IPS-18a (cell line): ENCODE data around the gene PLAAT3.
"Not testable (repeated sequence)": the region's sequence is repeated elsewhere in the genome, so short reads cannot be mapped to it uniquely, and the experiment has no call there.

ENCODE experiments used
- H3K27ac ChIP-seq: one replicate; pipeline ENCODE4 v1.5.1; 2013; ENCODE audit warnings: low read length
- H3K27me3 ChIP-seq: one replicate; pipeline ENCODE4 v1.6.1; 2013; ENCODE audit warnings: mild to moderate bottlenecking, low read length; ENCODE audit not compliant: control insufficient read depth, insufficient read depth
- H3K36me3 ChIP-seq: one replicate; pipeline ENCODE4 v1.6.1; 2013; ENCODE audit warnings: low read depth, low read length; ENCODE audit not compliant: control insufficient read depth
- H3K4me1 ChIP-seq: one replicate; pipeline ENCODE4 v1.6.1; 2013; ENCODE audit warnings: low read depth, low read length; ENCODE audit not compliant: control insufficient read depth
- H3K4me3 ChIP-seq: one replicate; pipeline ENCODE4 v1.5.1; 2013; ENCODE audit warnings: low read length
- H3K9ac ChIP-seq: one replicate; pipeline ENCODE4 v1.6.1; 2013; ENCODE audit warnings: mild to moderate bottlenecking, low read length, moderate library complexity
- H3K9me3 ChIP-seq: one replicate; pipeline ENCODE4 v1.6.1; 2013; ENCODE audit warnings: low read depth, low read length; ENCODE audit not compliant: control insufficient read depth

PLAAT3 gene

DNA sequence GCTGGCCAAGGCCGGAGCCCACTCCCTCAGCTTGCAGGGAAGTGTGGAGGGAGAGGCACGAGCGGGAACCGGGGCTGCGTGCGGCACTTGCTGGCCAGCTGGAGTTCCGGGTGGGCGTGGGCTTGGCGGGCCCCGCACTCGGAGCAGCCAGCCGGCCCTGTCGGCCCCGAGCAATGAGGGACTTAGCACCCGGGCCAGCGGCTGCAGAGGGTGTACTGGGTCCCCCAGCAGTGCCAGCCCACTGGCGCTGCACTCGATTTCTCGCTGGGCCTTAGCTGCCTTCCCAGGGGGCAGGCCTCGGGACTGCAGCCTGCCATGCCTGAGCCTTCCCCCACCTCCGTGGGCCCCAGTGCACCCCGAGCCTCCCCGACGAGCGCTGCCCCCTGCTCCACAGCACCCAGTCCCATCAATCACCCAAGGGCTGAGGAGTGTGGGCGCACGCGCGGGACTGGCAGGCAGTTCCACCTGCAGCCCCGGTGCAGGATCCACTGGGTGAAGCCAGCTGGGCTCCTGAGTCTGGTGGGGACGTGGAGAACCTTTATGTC is 64.0 kb downstream of the PLAAT3 start:
- not testable (repeated sequence) for H3K4me1 ChIP-seq, H3K9ac ChIP-seq, H3K27ac ChIP-seq, H3K27me3 ChIP-seq, H3K9me3 ChIP-seq, H3K4me3 ChIP-seq, H3K36me3 ChIP-seq

DNA sequence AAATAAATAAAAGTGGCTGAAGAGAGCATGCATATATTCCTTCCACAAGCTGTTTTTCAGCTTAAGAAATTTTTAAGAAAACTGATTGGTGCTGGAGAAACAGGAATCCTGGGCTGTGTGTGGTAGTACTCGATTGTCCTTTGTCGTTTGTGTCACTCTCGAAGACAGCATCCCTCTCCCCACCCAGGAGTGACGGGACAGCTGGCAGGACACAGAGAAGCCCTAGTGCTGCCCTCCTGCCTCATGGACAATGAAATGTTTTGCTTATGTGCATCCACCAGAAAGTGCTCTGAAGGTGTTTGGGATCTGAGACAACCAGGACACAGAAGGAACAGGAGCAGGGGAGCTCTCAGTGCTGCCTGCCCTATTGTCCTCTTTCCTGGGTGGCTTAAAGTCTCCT is 64.8 kb downstream of the PLAAT3 start:
- Histone ChIP-seq H3K4me3 (no peak overlapping the region), H3K36me3 (no peaks in the 10 kb centered on the region), H3K27ac (no peak overlapping the region), H3K27me3 (no peaks in the 10 kb centered on the region), H3K9ac (no peak overlapping the region), H3K4me1 (no peaks in the 10 kb centered on the region), H3K9me3 (no peaks in the 10 kb centered on the region)

DNA sequence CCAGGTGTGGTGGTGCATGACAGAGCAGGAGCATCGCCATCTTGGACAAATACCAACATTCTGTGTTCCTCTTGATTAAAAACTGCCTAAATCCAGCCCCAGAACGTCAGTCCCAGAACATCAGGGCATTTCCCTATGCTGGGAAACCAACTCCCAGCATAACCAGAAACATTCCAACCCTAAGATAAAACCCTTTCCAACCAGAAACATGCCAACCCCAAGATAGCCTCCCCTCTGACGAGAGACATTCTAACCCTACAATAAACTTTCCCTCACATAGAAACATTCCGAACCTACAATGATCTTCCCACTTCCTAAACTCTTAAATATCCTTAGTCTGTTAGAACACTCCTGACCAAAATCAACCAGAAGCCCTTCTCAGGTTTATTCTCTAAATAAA is 66.1 kb downstream of the PLAAT3 start:
- Histone ChIP-seq H3K4me1 (no peaks in the 10 kb centered on the region), H3K4me3 (no peak overlapping the region), H3K9ac (no peak overlapping the region), H3K27me3 (no peaks in the 10 kb centered on the region), H3K36me3 (no peaks in the 10 kb centered on the region), H3K27ac (no peak overlapping the region), H3K9me3 (no peaks in the 10 kb centered on the region)

DNA sequence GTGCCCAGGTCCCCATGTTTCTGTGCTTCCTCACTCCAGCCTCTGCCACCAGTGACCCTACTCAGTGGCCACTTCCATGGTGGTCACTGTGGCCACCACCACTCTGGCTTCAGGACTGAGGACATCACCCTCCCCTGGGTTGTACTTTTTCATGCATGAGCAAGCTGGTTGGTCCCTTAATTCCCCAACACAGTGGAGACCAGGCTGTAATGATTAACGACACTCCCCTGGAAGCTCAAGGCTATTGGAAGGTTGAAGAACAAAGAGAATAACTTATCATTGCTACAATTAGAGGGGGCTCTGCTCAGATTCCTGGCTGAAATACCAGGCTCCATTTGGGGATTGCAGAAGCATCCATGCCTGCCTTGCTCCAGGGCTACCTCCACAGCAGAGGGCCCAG is 67.2 kb downstream of the PLAAT3 start:
- no peaks in the 10 kb centered on the region for H3K36me3 ChIP-seq
- no peaks in the 10 kb centered on the region for H3K9me3 ChIP-seq
- no peaks in the 10 kb centered on the region for H3K27me3 ChIP-seq
- no peak overlapping the region for H3K27ac ChIP-seq
- no peak overlapping the region for H3K9ac ChIP-seq
- H3K4me1 ChIP-seq: no peaks in the 10 kb centered on the region
- H3K4me3 ChIP-seq: no peak overlapping the region

DNA sequence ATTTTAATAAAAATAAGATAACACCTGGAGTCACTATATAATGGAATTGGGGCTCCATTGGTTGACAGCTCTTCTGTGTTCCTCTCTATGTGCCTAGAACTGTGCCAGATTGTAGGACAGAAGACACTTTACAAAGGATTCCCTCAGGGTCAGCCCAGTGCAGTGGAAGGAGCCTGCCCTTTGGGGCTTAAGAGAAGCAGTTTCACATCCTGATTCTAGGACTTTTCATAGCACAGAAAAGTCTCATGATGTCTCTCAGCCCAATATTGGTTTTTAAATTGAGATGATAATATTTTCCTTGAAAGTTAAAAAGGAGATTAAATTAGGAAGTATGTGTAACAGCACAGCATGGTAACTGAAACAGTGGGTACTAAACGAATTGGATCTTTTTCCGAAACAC is 70.5 kb downstream of the PLAAT3 start:
- no peaks in the 10 kb centered on the region for H3K4me1 ChIP-seq
- no peaks in the 10 kb centered on the region for H3K36me3 ChIP-seq
- no peaks in the 10 kb centered on the region for H3K27me3 ChIP-seq
- no peaks in the 10 kb centered on the region for H3K9me3 ChIP-seq
- no peak overlapping the region for H3K27ac ChIP-seq
- H3K9ac ChIP-seq: no peak overlapping the region
- no peak overlapping the region for H3K4me3 ChIP-seq

DNA sequence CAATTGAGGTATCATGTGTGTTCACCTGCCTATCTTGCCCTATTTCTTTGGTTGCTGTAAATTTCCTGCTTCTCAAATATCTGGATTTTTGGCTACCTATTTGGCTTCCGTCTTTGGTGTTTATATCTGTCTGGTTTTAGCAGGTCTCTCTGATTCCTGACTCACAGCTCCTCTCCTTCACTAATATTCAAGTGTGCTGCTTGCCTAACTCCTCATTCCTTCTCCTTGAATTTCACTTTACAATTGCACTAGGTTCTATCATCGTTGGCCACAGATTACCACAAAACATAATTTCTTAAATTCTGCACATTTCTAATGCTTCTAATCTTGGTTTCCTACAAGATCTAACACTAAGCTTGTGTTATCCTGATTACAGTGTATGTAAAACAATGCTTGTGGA is 71.7 kb downstream of the PLAAT3 start:
- not testable (repeated sequence) for H3K9ac ChIP-seq, H3K9me3 ChIP-seq, H3K4me1 ChIP-seq, H3K27me3 ChIP-seq, H3K27ac ChIP-seq, H3K36me3 ChIP-seq, H3K4me3 ChIP-seq

DNA sequence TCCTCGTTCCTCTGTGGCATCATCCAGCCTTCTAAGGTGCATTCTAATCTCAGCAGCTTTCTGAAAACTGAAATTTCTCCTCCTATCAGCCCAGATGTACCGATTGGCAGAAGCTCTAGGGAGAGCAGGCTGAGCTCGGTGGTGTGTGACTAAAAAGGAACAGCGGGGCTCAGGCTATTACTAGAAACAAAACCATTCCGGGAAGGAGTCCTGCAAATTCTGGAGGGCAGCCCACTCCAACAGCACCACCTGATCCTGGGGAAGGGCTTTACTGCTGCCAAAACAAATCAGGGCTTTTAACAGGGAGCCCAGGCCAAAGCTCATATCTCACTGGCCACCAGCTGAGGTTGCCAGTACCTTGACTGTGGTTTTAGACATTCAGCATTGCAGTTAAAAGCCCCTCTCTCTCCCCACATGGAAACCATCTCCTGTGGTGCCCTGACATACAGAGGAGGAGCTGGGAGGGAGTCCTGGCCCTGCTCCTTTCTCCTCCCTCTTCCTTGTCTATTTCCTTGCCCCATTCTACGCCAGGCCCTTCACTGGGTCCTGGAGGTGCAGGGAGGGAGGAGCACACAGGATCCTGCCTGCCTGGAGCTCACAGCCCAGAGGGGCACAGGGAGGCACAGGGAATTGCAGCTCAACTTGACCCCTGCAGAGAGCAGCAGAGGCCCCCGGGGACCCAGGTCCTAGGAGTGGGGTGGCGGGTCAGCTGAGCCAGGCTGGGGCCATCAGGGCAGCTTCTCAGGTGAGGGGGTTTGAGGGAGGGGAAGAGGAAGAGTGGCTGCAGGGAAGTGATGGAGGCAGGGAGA is 76.7 kb downstream of the PLAAT3 start:
- Histone ChIP-seq H3K27ac (no peak overlapping the region), H3K4me3 (no peak overlapping the region), H3K4me1 (peaks cover 12% of the 10 kb centered on the region), H3K9me3 (no peaks in the 10 kb centered on the region), H3K27me3 (no peaks in the 10 kb centered on the region), H3K9ac (no peak overlapping the region), H3K36me3 (no peaks in the 10 kb centered on the region)

DNA sequence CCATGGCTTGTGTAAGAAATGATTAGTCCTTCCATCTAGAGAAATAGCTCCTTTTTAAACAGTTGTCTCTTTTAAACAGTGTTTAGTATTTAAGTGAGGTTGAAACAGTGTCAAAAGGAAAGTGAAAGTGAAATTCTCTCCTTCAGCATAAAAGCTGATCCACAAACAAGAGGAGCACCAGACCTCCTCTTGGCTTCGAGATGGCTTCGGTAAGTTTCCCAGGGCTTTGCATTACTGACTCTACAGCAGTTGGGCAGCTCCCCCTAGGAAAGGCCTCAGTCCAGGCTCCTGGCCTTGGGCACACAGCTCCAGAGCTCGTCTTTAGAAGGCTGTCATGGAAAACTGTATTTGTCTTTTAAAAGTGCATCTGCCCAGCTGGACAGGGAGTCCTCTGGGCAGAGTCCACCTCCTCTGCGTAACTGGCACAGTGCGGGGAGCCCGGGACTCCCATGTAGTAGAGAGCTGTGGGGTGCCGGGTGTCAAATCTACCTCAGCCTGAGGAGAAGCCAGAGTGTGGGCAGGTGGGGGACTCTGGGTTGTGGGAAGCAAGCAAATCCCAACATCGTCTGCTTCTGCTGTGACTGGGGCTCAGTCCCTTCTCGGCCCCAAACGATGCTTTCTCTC is 77.5 kb downstream of the PLAAT3 start, which contains the start of gene PLAAT4:
Gene PLAAT4 (plus strand): TSS at position 140 of the 624 bp plus-strand sequence. CDS start 61 bp downstream, at position 201.
- Histone ChIP-seq H3K4me1 (peaks cover 20% of the 10 kb centered on the region), H3K9me3 (no peaks in the 10 kb centered on the region), H3K27me3 (no peaks in the 10 kb centered on the region), H3K36me3 (no peaks in the 10 kb centered on the region), H3K9ac (no peak within 1 kb of the TSS), H3K4me3 (no peak within 1 kb of the TSS), H3K27ac (no peak within 1 kb of the TSS)

DNA sequence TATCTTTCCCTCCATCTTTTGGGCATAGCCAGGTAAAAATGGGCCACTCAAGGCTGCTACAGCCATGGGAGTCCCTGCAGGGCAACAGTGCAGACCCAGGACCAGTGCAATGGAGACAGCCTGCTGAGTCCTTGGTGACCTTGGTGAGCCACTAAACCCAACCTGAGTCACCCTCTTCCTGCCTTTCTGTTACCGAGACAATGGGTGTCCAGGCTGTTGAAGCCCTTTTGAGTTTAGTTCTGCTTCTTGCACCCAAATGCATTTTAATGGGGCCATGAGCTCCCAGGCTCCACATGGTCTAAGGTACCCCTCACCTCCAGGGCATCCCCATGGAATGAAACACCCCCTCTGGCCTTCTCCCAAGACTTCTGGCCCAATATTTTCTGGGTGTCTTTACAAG is 78.5 kb downstream of the PLAAT3 start:
- Histone ChIP-seq H3K4me1 (peaks cover 27% of the 10 kb centered on the region), H3K36me3 (no peaks in the 10 kb centered on the region), H3K27me3 (no peaks in the 10 kb centered on the region), H3K9me3 (no peaks in the 10 kb centered on the region), H3K27ac (no peak overlapping the region), H3K9ac (no peak overlapping the region), H3K4me3 (no peak overlapping the region)

DNA sequence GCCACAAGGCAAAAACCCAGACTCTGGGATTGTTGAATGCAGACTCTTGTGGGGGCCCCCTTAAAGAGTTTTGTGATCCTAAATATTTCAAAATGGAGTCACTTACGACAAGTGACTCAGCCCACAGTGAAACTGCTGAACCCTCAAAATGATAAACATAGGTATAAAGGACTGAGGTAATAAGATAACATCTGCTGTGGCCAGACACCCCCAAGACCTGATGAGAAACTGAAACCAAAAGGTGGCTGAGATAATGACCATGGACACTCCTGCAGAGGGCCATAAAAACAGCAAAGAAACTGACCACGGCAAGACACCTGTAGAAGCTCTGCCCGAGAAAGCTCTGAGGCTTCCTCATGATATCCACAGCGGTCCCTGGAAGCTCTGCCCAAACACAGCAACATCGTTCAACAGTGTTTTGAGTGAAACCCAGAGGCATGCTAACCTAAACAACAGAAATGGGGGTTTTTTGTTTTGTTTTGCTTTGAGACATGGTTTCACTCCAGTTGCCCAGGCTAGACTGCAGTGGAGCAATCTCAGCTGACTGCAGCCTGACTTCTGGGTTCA is 79.3 kb downstream of the PLAAT3 start:
- Histone ChIP-seq H3K9ac (no peak overlapping the region), H3K4me1 (peaks cover 30% of the 10 kb centered on the region), H3K9me3 (no peaks in the 10 kb centered on the region), H3K27me3 (no peaks in the 10 kb centered on the region), H3K4me3 (no peak overlapping the region), H3K27ac (no peak overlapping the region), H3K36me3 (no peaks in the 10 kb centered on the region)

DNA sequence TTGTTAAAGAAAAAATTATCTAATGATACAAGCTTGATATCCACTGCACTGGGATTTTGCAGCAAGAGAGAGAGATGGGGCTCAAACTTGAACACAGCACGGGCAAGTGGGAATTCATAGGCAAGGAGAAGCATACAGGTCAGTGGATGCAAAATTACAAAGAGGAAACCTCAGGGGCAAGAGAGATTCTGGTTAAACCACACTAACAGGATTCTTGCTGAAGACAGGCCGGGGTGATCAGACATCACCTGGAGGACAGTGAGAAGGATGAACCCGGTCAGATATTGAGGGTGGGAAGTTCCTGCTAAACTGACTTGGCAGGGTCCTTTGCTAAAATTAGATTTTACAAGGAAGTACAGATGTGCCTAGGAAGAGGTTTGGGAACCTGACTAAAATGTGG is 80.2 kb downstream of the PLAAT3 start:
- Histone ChIP-seq H3K36me3 (no peaks in the 10 kb centered on the region), H3K9me3 (no peaks in the 10 kb centered on the region), H3K4me1 (peaks cover 34% of the 10 kb centered on the region), H3K27ac (no peak overlapping the region), H3K4me3 (no peak overlapping the region), H3K27me3 (no peaks in the 10 kb centered on the region), H3K9ac (no peak overlapping the region)
